ENCODE results near the gene CATSPERB. TPM values are rescaled to one million over a fixed set of nuclear protein-coding genes. Genes with fewer than 3 reads are reported as not detected.

CATSPERB gene
- total and polyA plus RNA-seq, 2 of the 8 experiments (the other 6 are each of a cell fraction or from before 2014, with no cell fraction given) = 0.11 to 0.30 TPM

DNA sequence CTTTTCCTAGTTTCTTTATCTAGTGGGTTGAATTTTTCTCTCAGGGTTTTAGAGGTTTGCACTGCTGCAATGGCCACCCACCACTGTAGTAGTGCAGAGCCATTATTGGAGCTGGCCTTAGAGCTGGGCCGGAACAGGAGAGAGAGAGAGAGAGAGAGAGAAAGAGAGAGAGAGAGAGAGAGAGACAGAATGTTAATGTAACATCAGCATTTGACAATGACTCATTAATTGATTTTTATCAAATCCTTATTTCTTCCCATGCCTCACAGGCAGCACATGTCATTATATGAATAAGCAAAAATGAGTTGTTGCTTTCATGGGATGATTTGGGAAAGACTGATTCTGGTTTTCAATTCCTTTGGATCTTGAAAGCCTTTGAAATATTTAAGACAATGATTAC is 145.5 kb downstream of the CATSPERB start (continued):
- TF ChIP-seq SIN3A (conservative IDR thresholded peaks at IDR 0.05 in 1 of 2, IDR thresholded peaks at IDR 0.05 in 1 of 2; ENCODE audit: low read depth in 1 of 2, low read length in 2 of 2) (no peak), BACH1 (IDR thresholded peaks at IDR 0.05; ENCODE audit: low read length) (no peak), EP300 (IDR thresholded peaks at IDR 0.05; ENCODE audit: borderline replicate concordance in 1 of 2, low read depth in 2 of 2, low read length in 2 of 2) (no peak)
- TF ChIP-seq, protein P1, sequence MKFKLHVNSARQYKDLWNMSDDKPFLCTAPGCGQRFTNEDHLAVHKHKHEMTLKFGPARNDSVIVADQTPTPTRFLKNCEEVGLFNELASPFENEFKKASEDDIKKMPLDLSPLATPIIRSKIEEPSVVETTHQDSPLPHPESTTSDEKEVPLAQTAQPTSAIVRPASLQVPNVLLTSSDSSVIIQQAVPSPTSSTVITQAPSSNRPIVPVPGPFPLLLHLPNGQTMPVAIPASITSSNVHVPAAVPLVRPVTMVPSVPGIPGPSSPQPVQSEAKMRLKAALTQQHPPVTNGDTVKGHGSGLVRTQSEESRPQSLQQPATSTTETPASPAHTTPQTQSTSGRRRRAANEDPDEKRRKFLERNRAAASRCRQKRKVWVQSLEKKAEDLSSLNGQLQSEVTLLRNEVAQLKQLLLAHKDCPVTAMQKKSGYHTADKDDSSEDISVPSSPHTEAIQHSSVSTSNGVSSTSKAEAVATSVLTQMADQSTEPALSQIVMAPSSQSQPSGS (IDR thresholded peaks at IDR 0.05; ENCODE audit: low read length) = no peak

All from H1 (cell line).